Measurements from ENCODE around the gene FAM13C.
"Not testable (repeated sequence)": the region's sequence is repeated elsewhere in the genome, so short reads cannot be mapped to it uniquely, and the experiment has no call there.

Gene FAM13C

DNA sequence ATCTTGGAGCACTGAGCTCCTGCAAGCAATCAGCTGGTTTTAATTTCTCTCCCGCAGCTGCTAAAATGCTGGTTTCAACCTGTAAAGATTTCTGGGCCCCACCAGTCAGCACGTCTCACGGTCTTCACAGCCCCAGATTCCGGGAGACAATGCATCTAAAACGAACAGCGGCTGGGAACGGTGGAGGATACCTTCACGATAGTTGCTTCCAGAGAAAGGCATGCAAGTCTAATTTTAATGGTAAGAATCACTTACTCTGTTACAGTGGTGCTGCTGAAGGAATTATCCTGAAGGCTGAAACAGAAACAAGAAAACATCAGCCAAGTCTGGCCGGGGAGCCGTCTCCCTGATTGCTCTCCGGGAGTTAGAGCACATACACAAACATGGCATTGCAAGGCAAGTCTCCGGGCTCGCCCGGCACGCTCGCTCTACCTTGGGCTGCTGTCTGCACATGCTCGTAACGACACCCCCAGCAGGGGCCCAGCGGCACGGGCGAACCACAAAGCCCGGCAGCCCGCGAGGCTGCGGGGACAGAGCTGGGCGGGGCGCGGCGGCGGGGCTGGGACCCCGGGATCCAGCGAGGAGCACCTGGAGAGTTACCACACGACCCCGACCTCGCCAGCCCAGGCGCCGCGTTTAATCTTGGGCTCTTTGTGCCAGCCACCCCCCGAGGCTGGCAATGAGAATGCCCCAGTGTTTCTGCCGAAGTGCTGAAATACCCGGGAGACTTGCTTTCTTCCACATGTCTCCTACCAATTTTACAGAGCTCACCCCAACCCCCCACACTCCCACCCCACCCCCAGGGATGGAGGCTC lies at the start of gene FAM13C:
FAM13C (minus strand) TSS at position 406 of the 815 bp plus-strand sequence; CDS start at position 317, 89 bp downstream.
- peak; percentile 34 for DNase-seq (ENCODE audit: low spot score)

DNA sequence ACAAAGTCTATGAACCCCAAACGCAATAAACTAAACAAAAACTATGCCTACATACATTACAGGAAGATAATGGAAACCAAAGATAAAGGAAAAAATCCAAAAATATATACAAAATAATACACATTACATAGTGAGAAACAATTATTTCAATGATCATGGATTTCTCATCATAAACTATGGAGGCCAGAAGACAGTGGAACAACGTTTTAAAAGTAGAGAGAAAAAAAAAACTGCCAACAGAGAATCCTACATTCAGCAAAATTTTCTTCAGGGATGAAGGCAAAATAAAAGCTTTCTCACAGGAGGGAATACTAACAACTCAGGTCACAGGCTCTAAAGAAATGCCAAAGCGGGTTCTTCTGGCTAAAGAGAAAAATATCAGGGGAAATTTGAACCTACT lies 42.9 kb upstream of the FAM13C start:
- DNase-seq (ENCODE audit: low spot score), result no peak

DNA sequence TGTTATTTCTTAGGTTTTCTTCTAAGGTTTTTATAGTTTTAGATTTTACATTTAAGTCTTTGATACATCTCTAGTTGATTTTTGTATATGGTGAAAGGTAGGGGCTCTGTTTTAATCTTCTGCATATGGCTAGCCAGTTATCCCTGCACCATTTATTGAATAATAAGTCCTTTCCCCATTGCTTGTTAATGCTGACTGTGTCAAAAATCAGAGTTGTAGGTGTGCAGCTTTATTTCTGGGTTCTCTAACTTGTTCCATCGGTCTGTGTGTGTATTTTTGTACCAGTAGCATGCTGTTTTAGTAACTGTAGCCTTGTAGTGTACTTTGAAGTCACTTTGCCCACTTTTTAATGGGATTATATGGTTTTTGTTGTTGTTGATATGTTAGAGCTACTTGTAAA lies 37.9 kb upstream of the FAM13C start:
- DNase-seq (ENCODE audit: low spot score), result no peak

DNA sequence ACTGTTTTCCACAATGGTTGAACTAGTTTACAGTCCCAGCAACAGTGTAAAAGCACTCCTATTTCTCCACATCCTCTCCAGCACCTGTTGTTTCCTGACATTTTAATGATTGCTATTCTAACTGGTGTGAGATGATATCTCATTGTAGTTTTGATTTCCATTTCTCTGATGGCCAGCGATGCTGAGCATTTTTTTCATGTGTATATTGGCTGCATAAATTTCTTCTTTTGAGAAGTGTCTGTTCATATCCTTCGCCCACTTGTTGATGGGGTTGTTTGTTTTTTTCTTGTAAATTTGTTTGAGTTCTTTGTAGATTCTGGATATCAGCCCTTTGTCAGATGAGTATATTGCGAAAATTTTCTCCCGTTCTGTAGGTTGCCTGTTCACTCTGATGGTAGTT lies 37.0 kb upstream of the FAM13C start:
- DNase-seq (ENCODE audit: low spot score), result not testable (repeated sequence)

DNA sequence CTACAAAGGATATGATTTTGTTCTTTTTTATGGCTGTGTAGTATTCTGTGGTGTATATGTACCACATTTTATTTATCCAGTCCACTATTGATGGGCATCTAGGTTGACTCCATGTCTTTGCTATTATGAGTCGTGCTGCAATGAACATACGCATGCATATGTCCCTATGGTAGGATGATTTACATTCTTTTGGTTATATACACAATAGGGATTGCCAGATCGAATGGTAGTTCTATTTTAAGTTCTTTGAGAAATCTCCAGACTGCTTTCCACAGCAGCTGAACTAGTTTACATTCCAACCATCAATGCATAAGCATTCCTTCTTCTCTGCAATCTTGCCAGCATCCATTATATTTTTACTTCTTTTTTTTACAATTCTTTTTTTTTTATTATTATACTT lies 35.6 kb upstream of the FAM13C start:
- no peak for DNase-seq (ENCODE audit: low spot score)

DNA sequence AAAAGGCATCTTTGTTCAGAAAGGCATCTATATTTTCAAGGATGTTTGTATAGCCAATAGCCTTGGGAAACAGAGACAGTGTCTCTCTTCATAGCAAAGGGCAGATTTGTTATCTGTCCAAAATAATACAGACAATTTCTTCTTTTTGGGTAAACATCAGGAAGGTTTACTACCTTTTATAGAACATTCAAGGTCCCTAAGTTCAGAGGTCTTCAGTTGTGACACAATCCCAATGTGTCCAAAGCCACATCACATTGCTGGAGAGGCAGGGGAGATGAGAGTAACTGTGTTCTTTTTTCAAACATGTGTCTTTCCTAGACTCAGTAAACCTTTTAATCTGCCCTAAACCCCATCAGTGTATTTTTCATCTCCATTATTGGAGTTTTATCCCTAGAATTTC lies 33.6 kb upstream of the FAM13C start:
- no peak for DNase-seq (ENCODE audit: low spot score)

DNA sequence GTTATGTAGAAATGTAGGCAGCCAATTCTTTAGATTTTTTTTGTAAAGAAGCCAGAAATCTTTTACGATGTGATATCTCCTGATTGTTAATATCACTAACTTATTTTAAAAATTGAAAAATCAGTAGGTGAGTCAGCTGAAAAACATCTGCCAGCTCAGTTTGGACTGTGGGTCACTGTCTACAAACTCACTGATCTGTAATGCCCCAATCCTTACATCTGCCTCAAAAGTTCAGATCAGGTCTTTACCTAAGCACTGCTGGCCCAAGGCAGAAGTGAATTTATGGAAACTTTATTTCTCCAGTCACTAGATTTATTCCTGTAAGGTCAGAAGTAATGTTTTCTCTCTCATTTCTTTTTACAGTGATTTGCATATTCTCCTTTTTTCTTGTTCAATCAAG lies 31.0 kb upstream of the FAM13C start:
- no peak for DNase-seq (ENCODE audit: low spot score)

DNA sequence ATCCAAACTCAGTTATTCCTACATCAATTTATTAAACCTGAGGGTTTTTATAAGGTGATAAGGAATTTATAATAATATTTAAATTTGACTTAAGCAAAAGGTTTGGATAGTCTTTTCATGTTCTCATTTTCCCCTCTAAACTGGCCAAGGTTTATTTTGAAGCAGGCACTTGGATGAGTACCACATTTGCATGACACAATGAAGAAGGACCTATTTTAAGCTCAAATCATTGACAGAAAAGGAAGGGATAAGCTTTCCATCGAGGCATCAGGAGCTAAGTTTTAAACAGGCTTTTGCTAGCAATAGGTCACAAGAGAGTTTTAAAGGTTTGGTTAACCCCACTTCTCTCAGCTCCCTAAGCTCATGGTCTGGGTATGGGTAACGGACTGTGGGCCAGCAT lies 28.7 kb upstream of the FAM13C start:
- DNase-seq (ENCODE audit: low spot score), result no peak

DNA sequence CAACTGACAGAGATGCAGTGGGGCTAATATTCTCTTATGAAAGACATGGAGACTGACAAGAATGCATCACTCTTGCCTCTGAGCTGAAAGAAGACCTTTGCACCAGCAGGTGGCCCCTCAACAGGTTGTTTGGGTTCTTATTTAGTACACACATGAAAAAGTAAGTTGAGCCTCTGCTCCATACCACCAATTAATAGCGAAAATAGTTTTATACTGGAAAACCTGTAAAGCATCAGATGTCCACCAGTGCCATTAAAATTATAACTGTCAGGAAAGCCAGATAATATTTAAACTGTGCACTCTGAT lies 26.3 kb upstream of the FAM13C start:
- no peak for DNase-seq (ENCODE audit: low spot score)

DNA sequence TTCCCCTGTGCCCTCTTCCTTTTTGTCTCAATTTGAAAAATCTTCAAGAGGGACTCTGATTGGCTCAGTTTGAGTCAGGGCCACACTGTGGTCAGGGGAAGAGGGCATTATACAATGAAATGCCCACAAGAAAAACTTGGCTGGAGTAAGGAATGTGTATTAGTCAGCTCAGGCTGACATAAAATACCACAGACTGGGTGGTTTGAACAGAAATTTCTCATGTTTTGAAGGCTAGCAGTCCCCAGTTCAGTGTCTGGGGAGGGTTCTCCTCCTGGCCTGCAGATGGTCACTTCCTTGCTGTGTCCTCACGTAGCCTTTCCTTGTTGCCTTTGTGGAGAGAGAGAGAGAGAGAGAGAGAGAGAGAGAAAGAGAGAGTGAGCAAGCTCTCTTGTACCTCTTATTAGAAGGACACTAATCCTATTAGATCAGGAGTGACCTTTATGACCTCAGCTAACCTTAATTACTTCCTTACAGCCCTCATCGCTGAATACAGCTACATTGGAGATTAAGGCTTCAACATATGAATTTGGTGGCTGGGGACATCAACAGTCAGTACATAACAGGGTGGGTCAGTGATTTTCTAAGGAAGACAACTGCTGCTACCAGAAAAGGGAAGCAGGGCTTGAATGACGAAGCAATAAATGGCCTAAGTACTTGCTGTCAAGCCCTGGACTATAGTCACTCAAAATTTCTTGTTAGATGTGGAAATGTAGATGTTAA lies 25.8 kb upstream of the FAM13C start:
- no peak for DNase-seq (ENCODE audit: low spot score)

DNA sequence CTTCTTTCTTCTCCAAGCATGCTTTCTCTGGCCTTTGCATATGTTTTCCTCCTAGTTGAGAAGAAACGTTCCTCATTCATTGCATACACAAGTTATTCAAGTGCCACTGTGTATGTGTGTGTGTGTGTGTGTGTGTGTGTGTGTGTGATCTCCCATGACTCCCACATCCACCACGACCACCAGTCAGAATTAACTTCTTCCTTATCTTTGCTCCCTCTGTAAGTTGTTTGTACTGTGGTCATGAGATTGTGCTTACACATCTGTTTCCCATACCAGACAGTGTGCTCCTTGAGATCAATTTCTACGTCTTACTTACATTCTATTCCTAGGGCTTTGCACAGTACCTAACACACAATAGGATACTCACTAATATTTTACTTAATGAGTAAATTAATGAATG lies 22.4 kb upstream of the FAM13C start:
- DNase-seq (ENCODE audit: low spot score), result no peak

DNA sequence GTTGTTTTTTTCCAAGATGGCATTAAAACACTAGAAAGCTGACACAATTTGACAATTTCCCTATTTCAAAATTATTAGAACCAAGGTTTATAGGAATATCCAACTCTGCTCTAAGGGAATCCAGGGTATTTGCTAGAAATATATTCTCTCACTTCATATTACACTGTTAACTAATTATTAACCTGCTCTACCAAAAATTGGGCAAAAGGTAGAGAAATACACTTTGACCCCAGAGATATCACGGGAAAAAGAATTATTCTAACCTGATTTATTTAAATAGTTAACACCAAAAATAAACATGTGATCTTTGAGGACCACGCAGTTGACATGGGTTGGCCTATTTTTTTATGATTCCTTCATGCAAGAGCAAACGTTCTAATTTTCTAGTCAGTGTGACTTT lies 21.6 kb upstream of the FAM13C start:
- no peak for DNase-seq (ENCODE audit: low spot score)

DNA sequence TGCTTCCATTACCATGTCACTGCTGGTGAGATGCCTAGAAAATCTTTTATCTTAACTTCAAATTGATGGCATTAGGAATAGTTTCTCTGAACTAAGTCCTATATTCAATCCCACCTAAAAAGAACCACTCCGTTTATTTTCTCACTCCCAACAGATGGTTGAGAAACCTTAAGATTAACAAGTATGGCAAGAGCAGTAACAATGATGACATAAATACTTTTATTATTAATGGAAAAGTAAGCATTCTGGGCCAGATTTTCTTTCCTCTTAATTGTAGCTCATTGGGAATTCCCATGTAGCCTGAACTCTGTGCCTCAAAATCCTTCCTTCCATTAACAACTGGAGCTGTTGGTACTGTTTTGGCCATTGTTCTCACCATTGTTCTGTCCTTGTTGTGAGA lies 21.1 kb upstream of the FAM13C start:
- DNase-seq (ENCODE audit: low spot score), result no peak

DNA sequence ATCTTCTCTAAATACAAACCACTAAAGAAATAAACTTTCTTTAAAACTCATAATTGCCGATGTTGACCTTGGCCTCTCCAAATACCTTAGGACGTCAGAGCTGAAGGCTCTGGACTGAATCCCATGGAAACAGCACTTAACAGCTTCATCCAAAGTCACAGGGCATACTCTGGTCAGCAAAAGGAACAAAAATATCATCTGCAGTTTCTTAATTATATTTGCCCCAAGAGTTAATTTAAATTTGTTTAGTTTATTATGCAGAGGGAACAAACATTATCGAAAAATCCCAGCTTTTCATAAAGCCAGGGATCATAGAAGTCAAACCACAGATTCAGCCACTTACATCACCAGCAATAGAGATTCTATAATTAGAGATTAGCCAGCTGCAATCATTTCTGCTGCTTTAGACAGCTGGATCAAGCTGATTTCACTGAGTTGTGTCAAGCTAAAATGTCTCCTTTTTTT lies 20.5 kb upstream of the FAM13C start:
- no peak for DNase-seq (ENCODE audit: low spot score)

DNA sequence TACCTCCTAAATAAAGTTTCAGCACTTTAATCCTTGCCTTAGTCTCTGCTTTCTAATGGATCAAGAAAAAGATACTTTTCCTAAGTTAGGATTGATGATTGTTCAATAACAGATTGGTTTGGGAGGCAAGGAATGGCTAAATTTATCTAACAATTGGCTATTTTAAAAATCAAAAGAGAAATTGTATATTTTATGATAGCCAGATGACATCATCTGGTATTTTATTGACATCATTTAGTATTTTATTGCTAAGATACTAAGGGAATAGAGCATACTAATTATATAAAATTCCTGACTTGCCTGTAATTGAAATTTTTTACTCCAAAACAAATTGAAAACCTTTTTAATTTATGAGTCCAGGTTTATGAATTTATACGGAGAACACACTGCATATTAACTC lies 19.3 kb upstream of the FAM13C start:
- no peak for DNase-seq (ENCODE audit: low spot score)

DNA sequence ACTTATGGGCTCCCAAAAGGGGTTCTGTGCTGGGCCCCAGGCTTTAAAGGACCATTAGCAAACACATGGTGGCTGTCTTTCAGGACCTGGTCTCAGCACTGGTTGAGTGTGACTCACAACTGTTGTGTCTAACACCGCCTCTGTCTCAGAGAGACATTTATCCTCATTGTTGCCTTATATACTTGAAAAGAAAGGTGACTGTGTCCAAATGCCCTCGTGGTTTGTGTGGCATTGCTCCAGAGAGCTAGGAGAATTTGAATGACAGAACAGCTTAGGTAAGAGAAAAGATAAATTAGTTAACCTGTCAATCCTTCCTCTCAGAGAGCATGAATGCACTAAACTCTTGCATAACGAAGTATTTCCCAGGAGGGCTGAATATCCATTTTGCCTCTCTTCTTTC lies 14.5 kb upstream of the FAM13C start:
- no peak for DNase-seq (ENCODE audit: low spot score)

DNA sequence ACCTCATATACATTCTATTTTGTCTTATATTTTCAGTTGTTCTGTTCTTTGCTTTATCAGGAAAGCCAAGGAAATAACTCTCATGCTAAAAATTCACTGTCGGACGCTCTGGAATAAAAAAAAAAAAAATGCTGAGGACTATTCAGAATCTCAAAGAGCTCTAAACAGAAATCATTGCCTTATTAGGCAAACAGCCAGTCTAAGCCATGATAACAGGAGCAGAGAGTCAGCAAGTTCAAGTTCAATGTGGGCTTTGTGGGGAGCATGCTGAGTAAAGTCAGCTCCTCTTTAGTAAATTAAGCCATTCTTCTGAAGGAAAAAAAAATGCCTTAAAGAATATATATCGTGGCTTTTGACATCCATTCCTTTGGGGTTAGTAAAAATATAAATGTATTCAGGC lies 13.6 kb upstream of the FAM13C start:
- no peak for DNase-seq (ENCODE audit: low spot score)

DNA sequence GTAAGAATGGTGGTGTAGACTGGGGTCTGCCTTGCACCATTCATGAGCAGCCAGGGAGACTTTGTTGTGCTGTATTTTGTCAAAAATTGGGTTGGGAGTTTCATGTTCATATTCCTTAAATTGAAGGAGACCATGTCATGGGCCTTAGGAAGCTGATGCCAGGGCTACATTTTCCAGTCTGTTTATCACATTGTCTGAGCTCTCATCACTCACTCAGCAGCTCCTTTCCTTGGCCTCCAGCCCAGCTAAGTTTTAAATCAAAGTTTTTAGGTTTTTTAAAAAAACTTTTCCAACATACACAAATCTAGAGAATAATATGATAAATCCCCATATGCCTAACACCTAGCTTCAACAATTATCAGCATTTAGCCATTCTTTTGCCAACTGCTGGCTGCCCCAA lies 12.6 kb upstream of the FAM13C start:
- DNase-seq (ENCODE audit: low spot score), result no peak

DNA sequence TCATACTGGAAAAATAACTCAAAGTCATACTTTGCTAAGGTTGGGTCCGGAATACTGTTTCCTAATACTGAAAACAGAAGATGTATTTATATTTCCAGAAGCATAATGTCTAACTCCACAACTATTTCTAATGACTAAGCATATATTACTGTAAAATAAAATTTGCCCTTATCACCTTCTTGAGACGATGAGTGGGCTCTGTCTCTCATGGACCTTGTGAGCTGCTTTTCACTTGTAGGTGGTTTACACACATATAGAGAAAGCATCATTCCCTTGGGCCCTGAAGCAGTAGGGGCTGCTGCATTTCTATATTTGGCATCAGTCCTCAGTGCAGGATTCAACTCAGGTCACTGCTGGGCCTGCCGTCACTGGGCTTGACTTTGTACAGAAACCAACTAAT lies 10.7 kb upstream of the FAM13C start:
- no peak for DNase-seq (ENCODE audit: low spot score)

DNA sequence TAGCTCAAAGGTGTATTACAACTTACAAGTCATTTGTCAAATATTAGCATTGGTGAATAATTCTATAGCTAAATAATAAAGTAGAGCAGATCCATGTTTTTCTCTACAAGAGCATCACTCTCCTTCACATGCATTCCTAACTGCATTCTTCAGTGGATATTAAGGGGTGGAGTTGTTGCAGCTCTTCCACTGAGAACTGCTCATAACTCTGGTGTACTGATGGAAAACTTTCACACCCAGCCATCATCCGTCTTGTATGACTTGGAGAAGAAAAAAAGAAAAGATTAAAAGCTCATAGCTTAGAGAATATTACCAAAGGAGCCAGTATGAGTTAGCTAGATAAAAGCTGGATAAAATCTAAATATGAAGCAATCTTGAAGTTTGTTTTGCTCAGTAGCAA lies 10.2 kb upstream of the FAM13C start:
- DNase-seq (ENCODE audit: low spot score), result no peak

DNA sequence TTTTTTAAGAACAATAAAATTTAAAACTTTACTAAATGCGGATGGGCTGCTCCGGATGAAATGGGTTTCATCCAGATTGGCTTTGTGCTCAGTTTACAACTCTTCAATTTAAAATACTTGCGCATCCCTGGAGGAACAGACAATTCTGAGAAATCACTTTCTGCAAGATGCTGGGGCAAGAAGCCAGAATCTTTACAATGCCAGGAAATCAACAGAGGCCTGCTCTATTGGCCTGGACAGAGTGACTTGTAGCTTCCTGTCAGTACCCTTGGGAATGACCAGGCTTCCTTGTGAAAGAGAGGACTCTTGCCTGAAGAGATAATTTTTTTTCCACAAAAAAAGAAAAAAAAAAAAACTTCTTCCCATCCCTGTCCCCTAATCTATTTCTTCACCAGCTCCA lies 3.9 kb upstream of the FAM13C start:
- no peak for DNase-seq (ENCODE audit: low spot score)

DNA sequence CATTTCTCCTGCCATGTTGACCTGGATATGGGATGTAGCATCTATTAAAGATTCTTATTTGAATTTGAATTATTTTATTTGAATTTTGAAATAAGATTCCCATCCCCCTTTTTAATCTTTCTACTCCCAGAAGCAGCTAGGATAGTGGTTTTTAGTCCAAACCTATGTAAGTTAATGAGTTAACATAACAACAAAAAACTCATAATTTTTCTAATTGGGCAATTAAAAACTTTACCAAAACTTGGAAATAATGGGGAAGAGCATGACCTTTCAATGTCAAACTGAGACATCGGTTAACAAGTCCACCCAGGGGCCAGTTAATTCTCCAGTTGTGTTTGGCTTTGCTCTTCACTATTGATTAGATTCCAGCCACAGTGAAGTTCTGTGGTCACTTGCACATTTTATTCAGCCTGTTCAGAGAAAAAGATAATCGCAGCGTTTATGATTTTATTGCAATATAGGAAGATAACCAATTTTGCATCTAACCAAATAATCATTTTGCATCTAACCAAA lies 1.2 kb upstream of the FAM13C start:
- DNase-seq (ENCODE audit: low spot score), result no peak

DNA sequence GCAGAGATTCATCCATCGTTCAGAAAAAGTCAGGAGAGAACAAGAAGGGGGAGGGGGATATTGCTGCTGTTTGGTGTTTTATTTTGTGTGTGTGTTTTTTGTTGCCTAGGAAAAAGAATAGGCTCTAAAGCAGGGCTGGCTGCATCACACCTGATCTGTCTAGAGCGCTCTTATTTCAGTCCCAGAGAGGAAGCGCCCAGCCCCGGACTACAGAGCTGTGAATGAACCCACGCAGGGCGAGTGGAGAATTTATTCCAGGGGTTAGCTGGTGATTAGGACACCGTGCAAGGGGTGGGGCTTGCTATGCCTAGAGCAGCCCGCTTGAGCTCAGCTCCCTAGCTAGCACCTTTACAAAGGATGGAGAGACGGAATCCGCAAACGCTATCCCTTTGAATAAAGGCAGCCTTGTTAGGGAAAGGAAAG lies 621 bp upstream of the FAM13C start:
- DNase-seq (ENCODE audit: low spot score), result peak; percentile 36
